Fibroblast of villous mesenchyme (primary cell): ENCODE measurements around the gene LANCL3. TPM values are rescaled to one million over a fixed set of nuclear protein-coding genes. Genes with fewer than 3 reads are reported as not detected.

Experiments
- DNase-seq: peaks from one replicate; pipeline ENCODE4 v3.0.0-alpha.2; 2010; ENCODE audit warnings: low read depth
- H3K4me3 ChIP-seq: 2 replicates; pipeline ENCODE4 v1.5.1; 2011; ENCODE audit warnings: low read depth, mild to moderate bottlenecking, low read length
- total RNA-seq: library from RNA; depleted of rRNA; stranded (reverse); fragments of >200 nt; gene quantifications from 2 replicates; pipeline ENCODE4 v1.2.3, GENCODE V29; 2012
- TF ChIP-seq, protein P1 (sequence below): IDR thresholded peaks from 2 replicates; pipeline ENCODE4 v1.5.1; 2012; ENCODE audit warnings: low read depth, mild to moderate bottlenecking, low read length; ENCODE audit not compliant: insufficient read depth

Gene LANCL3
- total RNA-seq, 1 donor: 0.43 TPM

DNA sequence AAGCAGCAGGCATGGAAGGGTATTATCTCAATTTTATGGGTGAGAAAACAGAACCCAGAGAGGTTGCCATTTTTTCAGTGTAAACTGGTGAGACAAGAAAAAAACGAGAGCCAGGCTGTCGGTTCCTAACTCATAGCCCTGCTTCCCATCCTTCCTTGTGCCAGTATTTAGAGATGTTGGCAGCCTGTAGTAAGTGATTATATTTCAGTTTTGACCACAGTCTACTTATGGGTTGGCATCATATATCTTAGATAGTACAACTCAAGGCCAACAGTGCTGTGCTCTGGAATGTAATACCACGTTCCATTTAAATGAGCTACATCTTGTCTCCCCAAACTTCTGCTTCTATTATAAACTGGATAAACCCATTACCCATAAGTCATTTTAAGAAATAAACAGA lies 154.9 kb downstream of the LANCL3 start:
- no peak overlapping the region for H3K4me3 ChIP-seq
- no peak for DNase-seq
- TF ChIP-seq, protein P1, sequence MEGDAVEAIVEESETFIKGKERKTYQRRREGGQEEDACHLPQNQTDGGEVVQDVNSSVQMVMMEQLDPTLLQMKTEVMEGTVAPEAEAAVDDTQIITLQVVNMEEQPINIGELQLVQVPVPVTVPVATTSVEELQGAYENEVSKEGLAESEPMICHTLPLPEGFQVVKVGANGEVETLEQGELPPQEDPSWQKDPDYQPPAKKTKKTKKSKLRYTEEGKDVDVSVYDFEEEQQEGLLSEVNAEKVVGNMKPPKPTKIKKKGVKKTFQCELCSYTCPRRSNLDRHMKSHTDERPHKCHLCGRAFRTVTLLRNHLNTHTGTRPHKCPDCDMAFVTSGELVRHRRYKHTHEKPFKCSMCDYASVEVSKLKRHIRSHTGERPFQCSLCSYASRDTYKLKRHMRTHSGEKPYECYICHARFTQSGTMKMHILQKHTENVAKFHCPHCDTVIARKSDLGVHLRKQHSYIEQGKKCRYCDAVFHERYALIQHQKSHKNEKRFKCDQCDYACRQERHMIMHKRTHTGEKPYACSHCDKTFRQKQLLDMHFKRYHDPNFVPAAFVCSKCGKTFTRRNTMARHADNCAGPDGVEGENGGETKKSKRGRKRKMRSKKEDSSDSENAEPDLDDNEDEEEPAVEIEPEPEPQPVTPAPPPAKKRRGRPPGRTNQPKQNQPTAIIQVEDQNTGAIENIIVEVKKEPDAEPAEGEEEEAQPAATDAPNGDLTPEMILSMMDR: no peak

Other genes with a start within 250 kb of the LANCL3 start
- 12.6 and 19.0 TPM in 2 replicates for gene PRRG1, start 222.3 kb upstream of the LANCL3 start, total RNA-seq
- gene XK, start 114.1 kb downstream of the LANCL3 start, total RNA-seq: 0.64 and 0.86 TPM in 2 replicates
- gene CYBB, start 208.4 kb downstream of the LANCL3 start, total RNA-seq: under 0.01 and 0.32 TPM in 2 replicates